ENCODE data around the gene MYH7.
"Not testable (repeated sequence)": the region's sequence is repeated elsewhere in the genome, so short reads cannot be mapped to it uniquely, and the experiment has no call there.

The MYH7 gene

DNA sequence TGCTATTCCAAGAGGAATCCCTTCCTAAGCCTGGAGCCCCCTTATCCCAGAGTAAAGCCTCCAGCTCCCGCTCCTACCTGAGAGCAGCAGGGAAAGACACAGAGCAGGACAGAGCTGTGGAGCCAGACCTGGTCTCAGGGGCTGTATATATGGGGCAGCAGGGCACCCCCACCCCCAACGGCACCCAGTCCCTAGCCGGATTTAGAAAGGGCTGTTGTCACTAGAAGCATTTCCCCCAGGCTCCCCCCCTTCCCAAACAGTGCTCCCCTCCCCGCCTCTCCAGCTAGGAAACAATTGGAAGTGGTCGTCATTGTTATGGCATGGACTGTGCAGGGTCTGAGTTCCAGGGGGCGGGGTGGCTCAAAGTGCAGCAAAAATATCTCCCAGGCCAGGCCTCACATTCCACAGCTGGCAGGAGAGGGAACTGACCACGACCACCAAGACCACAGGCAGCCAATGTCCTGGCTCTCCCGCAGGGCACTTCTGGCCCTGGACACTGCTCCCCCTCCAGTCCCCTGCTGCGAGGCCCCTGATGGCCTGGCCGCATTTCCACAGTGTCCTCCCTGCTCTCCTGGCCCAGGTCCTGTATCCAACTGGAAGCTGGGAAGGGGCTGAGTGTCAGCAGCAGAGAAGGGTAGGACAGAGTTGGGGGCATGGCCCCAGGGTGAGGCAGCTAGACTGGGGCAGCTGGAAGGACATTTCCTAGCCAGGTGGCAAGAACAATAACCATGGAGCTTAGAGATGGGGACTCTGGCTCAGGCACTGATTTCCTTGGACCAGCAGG, at the start of gene MYH7:
Gene MYH7, minus strand, starts transcription at position 118 of the 784 bp plus-strand sequence. CDS start 1,928 bp downstream, outside the sequence.
- in situ Hi-C loops (cut with MboI; ENCODE audit: low sequenced_read_pairs), result no loop called here

DNA sequence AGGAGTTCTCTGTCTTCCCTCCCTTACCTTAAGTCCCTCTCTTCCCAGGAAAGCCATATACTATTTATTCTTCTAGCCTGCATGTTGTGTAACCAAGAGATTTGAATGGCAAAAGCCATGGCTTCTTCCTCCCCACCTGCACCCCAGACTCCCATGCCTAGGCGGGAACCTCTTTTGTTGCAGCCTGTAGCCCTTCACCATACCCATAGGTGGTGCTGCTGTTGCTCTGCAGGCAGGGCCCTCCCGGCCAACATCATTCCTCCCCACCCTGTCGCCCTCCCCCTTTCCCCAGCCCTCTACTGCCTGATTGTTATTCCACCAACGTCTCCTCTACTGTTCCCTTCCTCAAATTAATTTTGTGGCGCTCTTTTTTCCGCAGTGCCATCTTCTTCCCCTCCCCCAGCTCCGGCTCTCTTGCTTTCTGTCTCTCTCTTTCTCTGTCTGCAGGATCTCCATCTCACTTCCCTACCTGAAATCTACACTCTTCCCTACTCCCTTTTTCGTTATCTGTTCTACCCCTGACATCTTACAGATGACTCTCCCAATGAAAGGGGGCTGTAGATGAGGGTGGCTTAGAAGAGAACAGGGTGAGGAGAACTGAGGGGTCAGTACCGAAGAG, 47.9 kb upstream of the MYH7 start:
- in situ Hi-C loops (cut with MboI; ENCODE audit: low sequenced_read_pairs), result no loop called here

DNA sequence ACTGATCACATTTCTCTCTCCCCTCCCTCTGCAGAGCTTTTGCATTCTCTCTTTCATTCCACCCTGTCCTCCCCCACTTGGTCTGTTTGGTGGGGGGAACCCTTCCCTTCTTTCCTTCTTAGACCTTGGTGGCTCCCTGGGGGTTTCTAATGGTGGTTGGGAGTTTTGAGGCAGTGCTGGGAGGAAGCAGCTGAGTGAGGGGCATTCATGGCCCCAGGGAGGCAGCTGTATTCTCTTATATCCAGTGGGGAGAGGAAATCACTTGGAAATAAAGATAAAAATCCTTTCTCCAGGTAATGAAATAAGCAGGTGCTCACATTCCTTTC, 47.3 kb upstream of the MYH7 start:
- in situ Hi-C loops (cut with MboI; ENCODE audit: low sequenced_read_pairs), result no loop called here

DNA sequence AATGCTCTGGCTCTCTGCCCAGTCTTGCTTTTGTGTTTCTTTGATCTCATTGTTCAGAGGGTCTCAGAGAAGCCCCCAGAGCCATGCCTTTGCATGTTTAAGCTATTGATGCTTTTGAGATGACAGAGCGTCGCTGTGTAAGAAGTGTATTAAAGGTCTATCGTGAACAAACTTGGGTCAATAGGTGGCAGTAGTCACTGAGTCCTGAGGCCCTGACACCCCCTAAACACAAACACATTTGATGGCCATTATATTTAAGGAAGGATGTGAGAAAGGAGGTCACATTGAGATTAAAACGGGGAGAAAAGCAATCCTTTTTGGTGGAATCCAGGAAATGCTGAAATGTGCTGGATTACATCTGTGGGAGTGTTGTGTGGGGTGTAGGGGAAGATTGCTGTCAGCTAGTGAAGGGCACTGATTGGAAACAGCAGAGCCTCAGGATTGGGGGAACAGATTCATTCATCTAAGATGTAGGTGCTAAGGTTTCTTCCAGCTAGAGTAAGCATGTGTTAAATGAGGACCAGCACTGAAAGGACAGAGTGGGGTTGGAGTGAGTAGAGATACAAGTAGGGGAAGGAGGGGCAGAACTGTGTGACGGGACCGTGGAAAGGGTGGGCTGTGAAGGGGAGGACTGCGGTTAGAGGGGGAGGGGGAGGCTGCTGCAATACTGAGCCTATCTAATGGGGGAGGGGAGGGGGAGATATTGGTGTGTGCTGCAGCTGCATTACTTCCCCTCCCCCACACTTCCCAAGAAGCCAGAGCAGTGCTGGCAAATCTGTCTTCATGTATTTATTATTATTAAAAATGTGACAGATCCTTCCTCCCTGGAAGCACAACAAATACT, 46.7 kb upstream of the MYH7 start:
- in situ Hi-C loops (cut with MboI; ENCODE audit: low sequenced_read_pairs), result no loop called here

DNA sequence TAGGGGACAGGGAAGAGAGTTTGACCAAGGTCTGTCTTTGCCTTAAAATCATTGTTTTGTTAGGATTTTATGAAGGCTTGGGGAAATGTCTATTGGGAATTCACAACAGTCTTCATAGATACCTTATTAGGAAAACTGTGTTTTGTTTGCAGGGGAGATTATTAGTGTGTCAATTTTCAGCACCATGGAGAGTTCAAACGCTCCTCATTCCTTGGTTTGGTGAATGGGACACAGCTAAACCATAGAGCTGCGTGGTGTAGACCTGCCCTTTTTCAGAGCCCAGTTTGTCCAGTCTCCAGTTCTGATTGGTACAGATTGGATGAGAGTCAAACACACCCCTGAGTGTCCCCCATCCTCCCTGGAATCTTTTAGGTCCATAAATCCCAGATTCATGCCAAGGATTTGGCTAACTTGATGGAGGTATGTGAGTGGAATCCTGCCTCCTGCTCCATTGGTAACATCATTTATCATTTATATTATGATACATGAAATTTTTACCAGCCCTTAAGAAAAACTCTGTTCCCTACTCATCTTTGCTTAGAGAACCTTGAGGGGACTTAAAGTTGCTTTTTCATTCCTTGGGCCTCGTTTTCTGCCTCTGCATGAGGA, 46.0 kb upstream of the MYH7 start:
- in situ Hi-C loops (cut with MboI; ENCODE audit: low sequenced_read_pairs), result no loop called here

DNA sequence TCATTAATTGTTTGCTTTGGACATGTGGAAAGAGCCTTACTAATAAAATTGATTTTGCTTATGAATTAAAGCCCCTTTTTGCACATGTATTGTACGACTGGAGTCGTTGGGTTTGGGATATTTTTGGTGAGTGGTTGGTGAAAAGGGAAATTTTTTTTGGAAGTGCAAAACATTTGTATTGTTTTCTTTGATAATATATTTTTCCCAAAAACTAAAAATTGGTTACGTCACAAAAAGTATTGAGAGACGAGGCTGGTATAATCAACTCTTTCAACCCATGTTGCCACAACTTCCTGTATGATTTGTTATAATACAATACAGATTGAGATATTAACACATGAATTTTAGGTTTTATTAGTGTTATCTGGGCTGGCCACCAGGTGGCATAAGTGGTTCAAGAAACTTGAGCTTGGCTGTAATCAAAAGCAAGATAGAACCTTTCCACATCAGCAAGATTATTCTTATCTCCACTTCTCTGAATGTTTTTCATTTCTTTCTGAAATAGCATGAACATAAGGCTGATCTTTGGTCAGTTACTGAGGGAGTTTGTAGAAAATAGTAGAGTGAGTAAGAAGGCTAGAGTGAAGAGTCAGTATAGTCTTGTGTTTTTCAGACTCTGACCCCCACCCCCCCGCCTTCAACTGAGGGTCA, 42.8 kb upstream of the MYH7 start:
- in situ Hi-C loops (cut with MboI; ENCODE audit: low sequenced_read_pairs), result no loop called here

DNA sequence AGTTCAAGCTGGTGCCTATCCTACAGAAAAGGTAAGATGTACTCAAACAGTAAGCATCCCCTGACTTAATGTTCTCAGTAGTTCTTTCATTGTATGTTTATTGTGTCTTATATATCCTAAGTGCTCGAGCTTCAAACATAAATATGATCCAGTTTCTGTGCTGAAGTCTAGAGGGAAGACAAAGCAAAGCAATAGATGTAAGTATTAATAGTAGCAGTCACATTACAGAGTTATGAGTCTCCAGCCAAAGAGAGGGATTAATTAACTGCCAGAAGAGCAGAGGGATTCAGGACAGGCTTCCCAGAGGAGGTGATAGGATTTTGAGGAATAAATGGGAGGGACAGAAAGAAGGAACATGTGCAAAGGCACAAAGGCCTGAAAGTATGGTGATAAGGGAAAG, 35.5 kb upstream of the MYH7 start:
- in situ Hi-C loops (cut with MboI; ENCODE audit: low sequenced_read_pairs), result no loop called here

DNA sequence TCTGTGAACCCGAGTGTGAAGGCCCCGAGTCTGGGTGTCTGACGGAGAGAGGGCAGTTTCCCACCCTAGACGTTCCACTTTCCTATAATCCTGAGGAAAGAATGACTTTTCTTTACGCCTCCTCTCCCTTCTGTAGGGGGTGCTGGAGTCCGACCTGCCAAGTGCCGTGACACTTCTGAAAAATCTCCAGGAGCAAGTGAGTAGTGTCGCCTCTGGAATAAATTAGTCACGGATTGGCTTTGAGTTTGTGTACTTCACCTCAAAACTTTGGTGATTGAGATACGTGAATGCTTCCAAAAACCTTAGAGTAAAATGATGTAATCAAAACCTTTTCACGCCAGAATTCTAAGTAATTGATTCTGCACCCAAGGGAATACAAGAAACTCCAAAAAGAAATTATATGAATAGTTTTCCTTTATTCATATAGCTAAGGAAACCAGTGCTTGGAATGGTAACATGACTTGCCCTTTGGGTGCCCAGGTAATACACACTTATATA, 34.5 kb upstream of the MYH7 start:
- in situ Hi-C loops (cut with MboI; ENCODE audit: low sequenced_read_pairs), result no loop called here

DNA sequence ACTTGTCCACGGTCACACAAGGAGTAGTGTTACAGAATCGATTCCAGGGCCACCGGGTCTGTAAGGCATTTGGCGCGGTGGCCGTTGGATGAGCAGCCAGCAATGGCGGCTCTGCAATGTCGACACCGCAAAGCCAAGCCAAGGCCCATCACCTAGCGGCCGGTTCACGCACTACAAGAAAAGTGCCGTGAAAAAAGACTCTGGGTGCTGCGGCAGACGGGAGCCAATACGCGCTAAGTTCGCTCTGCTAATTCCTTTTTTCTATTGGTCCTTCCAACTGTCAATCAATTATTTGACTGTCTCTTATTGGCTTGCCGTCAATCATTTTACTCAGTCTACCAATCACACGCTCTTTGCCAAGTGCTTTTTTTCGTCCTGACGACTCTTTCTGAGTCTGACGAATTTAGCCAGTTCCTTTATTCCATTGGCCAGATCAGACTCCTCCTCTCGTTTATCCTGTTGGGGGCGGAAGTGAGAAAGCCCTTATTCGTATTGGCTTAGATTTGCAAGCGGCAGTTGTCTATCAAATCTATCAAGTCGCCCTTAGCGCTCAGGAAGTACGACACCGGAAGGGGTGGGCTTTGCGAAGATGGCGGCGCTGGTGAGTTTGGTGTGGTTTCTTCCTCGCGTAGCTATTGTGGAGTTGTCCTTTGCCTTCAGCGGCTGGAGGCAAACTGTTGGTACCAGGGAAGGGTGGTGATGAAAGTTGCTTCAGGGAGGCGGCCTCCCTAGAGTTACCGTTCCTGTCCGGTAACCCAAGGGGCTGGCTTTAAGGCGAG, 33.9 kb upstream of the MYH7 start, which contains the start of gene NGDN:
Gene NGDN, plus strand, starts transcription at position 577 of the 779 bp plus-strand sequence. Its CDS starts 13 bp downstream, at position 590.
- in situ Hi-C loops (cut with MboI; ENCODE audit: low sequenced_read_pairs), result no loop called here

DNA sequence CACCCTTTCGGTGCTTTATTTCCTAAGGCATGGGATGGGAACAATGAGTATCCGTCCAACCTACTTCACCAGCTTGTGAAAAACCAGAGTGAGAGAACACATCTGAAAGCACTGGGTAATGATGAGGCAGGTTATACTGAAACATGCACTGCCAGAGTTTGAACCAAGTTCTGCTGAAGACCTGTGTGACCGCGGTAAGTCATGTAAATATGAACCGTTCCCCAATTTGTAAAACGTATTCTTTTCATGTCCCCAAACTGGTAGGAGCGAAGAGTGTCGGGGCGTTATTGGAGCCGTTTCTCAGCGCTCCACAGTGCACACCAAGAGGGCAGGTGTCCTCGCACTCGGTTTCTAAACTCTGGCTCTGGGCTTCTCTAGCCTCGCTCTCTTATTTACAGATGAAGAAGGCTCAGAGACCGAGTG, 33.3 kb upstream of the MYH7 start:
- in situ Hi-C loops (cut with MboI; ENCODE audit: low sequenced_read_pairs), result no loop called here

DNA sequence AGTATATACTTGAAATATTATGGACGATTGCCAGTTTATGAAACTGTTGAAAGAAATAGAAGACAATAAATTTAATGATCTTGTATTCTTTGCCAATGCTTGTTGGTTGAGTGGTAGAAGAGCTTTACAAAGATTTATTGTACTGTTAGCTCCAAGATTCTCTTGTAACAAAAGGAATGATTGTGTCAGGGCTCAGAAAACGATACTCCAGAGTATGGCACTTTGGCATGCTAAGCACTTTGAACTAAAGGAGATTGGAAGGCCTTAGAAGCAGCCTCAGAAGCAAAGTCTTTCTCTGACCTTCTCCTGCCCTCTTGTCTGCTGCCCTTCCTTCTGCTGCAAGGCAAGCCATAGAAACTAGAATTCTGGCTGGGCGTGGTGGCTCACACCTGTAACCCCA, 29.8 kb upstream of the MYH7 start:
- in situ Hi-C loops (cut with MboI; ENCODE audit: low sequenced_read_pairs), result no loop called here

DNA sequence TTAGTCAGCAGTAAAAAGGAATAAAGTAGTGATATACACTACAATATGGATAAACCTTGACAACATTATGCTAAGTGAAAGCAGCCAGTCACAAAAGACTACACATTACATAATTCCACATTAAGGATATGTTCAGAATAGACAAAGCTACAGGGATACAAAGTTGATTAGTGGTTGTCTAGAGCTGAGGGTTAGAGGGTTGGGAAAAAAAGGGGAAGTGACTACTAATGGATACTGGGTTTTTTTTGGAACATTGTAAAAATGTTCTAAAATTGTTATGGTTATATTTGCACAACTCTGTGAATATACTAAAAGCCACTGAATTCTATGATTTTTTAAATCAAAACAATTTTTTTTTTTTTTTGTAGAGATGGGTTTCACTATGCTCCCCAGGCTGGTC, 29.2 kb upstream of the MYH7 start:
- in situ Hi-C loops (cut with MboI; ENCODE audit: low sequenced_read_pairs), result no loop called here

DNA sequence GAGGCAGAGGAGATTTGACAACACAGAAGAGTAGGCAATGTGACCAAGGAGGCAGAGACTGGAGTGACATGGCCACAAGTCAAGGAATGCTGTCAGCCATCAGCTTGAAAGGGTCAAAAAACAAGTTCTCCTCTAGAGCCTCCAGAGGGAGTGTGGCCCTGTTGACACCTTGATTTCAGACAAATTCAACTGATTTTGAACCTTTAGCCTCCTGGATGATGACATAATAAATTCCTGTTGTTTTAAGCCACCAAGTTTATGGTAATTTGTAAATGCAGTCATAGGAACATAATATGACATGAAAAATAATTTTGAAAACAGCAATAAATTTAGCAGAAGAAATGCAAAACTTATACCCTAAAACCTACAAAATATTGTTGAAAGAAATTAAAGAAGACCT, 25.5 kb upstream of the MYH7 start:
- in situ Hi-C loops (cut with MboI; ENCODE audit: low sequenced_read_pairs), result no loop called here

DNA sequence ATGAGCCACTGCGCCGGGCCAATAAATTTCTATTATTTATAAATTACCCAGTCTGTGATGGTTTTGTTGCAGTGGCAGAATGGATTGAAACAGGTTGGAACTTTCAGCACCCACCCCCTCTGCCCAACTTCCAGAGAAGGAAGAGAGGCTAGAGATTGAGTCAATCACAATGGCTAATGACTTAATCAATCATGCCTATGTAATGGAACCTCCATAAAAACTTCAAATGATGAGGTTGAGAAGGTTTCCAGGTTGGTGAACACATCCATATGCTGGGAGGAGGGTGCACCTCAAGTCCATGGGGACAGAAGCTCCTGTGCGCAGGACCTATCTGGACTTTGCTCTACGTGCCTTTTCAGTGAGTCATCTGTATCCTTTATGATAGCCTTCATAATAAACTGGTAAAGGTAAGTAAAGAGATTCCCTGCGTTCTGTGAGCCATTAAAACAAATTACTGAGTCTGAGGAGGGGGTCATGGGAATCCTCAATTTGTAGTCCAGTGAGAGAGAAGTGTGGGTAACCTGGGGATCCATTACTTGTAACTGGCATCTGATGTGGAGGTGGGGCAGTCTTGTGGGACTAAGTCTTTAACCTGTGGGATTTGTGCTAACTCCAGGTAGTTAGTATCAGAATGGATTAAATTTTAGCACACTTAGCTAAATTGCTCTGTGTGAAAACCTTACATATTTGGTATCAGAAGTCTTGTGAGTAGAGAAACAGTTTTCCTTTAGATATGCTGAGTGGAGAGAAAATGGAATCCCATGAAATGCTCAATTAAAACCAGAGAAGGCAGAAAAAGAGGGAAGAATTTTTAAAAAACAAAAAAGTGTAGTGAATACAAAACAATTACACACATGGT, 22.4 kb upstream of the MYH7 start:
- in situ Hi-C loops (cut with MboI; ENCODE audit: low sequenced_read_pairs), result no loop called here

DNA sequence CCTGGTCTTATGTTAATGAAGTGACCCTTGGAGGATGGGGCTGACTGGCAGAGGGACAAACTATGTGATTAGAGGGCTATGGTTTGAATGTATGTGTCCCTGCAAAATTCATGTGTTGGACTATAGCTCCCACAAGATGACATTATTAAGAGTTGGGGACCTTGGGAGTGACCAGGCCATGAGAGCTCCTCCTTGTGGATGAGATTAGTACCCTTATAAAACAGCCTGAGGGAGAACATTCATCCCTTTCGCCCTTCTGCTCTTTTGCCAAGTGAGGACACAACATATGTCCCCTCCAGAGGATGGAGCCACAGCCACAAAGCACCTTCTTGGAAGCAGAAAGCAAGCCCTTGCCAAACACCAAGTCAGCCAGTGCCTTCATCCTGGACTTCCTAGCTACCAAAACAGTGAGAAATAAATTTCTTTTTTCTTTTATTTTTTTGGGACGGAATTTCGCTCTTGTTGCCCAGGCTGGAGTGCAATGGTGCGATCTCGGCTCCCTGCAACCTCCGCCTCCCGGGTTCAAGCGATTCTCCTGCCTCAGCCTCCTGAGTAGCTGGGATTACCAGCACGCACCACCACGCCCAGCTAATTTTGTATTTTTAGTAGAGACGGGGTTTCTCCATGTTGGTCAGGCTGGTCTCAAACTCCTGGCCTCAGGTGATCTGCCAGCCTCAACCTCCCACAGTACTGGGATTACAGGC, 21.6 kb upstream of the MYH7 start:
- in situ Hi-C loops (cut with MboI; ENCODE audit: low sequenced_read_pairs), result not testable (repeated sequence)

DNA sequence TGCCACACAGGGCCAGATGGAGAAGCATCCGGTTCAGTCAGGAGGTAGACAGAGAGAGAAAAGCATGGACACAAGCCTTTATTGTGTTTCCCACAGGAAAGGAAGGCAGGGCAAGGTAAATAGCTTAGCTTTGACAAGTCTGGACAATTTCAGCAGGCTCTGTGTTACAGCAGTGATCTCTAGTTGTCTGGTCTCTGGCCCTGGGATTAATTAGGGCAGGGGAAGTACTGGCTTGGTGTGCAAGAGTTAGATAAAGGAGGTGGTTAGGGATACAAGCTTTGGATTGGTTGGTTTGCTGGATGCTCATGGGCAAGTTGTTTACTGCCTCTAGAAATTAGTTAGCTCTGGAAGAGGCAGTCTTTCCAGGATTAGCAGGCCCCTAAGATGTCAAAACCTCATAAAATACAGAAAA, 19.0 kb upstream of the MYH7 start:
- in situ Hi-C loops (cut with MboI; ENCODE audit: low sequenced_read_pairs), result no loop called here

DNA sequence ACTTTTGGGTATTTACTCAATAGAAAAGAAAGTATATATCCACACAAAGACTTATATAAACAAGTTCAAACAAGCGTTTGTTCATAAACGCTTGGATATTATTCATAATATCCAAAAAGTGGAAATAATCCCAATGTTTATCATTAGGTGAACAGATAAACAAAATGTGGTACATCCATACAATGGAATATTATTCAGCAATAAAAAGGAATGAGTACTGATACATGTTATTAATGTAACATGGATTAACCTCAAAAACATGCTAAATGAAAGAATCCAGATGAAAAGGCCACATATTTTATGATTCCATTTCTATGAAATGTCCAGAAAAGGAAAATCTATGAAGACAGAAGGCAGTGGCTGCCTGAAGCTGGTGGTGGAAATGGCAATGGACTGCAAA, 16.8 kb upstream of the MYH7 start:
- in situ Hi-C loops (cut with MboI; ENCODE audit: low sequenced_read_pairs), result no loop called here

DNA sequence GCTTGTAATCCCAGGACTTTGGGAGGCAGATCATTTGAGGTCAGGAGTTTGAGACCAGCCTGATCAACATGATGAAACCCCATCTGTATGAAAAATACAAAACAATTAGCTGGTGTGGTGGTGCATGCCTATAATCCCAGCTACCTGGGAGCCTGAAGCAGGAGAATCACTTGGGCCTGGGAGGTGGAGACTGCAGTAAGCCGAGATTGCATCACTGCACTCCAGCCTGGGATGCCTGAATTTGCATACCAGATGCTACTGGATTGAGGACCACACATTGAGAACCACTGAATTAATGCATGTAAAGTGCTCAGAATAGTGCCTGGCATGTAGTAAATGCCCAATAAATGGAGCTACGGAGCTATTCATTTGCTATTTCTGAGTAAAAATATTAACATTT, 14.9 kb upstream of the MYH7 start:
- in situ Hi-C loops (cut with MboI; ENCODE audit: low sequenced_read_pairs), result no loop called here
